Measurements from ENCODE around the gene FHOD1. TPM values are rescaled to one million over a fixed set of nuclear protein-coding genes. Genes with fewer than 3 reads are reported as not detected.

The FHOD1 gene
- total RNA-seq, 1 donor from 2014 or later, result 18.0 TPM

GRCh38 chr16:67287960-67288359, 40.7 kb upstream of the FHOD1 start:
- Histone ChIP-seq H3K4me3 (no peak overlapping the region), H3K9me3 (replicated peaks) (no peaks in the 10 kb centered on the region), H3K4me1 (no peaks in the 10 kb centered on the region), H3K27ac (replicated peaks) (no peak overlapping the region), H3K36me3 (no peaks in the 10 kb centered on the region), H3K27me3 (ENCODE audit: low read depth) (no peaks in the 10 kb centered on the region)
- no peak for DNase-seq
- intact Hi-C loops (cut with micrococcal nuclease), result no loop called here
- TF ChIP-seq CTCF (IDR thresholded peaks at IDR 0.05; ENCODE audit: borderline replicate concordance), result no peak

GRCh38 chr16:67286441-67287235, 39.4 kb upstream of the FHOD1 start:
- TF ChIP-seq CTCF (IDR thresholded peaks at IDR 0.05; ENCODE audit: borderline replicate concordance), result no peak
- no peaks in the 10 kb centered on the region for H3K36me3 ChIP-seq
- DNase-seq, result no peak
- H3K9me3 ChIP-seq (replicated peaks), result no peaks in the 10 kb centered on the region
- H3K27ac ChIP-seq (replicated peaks), result no peak overlapping the region
- intact Hi-C loops (cut with micrococcal nuclease), result no loop called here
- no peaks in the 10 kb centered on the region for H3K4me1 ChIP-seq
- no peaks in the 10 kb centered on the region for H3K27me3 ChIP-seq (ENCODE audit: low read depth)
- no peak overlapping the region for H3K4me3 ChIP-seq

GRCh38 chr16:67284699-67285646, 37.7 kb upstream of the FHOD1 start:
- Histone ChIP-seq H3K4me3 (no peak overlapping the region), H3K9me3 (replicated peaks) (no peaks in the 10 kb centered on the region), H3K36me3 (no peaks in the 10 kb centered on the region), H3K27ac (replicated peaks) (no peak overlapping the region), H3K27me3 (ENCODE audit: low read depth) (no peaks in the 10 kb centered on the region), H3K4me1 (no peaks in the 10 kb centered on the region)
- no peak for DNase-seq
- intact Hi-C loops (cut with micrococcal nuclease), result no loop called here
- TF ChIP-seq CTCF (IDR thresholded peaks at IDR 0.05; ENCODE audit: borderline replicate concordance), result peak; percentile 61

GRCh38 chr16:67283826-67284555, 36.7 kb upstream of the FHOD1 start:
- H3K9me3 ChIP-seq (replicated peaks), result no peaks in the 10 kb centered on the region
- H3K4me1 ChIP-seq, result peaks cover 8% of the 10 kb centered on the region
- H3K36me3 ChIP-seq, result no peaks in the 10 kb centered on the region
- no peak for DNase-seq
- TF ChIP-seq CTCF (IDR thresholded peaks at IDR 0.05; ENCODE audit: borderline replicate concordance), result no peak
- intact Hi-C loops (cut with micrococcal nuclease), result no loop called here
- no peak overlapping the region for H3K27ac ChIP-seq (replicated peaks)
- H3K4me3 ChIP-seq, result no peak overlapping the region
- H3K27me3 ChIP-seq (ENCODE audit: low read depth), result peaks cover 4% of the 10 kb centered on the region
